Heart left ventricle (tissue), 16 donors: ENCODE results near the gene TCP1. TPM values are rescaled to one million over a fixed set of nuclear protein-coding genes. Genes with fewer than 3 reads are reported as not detected.
"Not testable (repeated sequence)": the region's sequence is repeated elsewhere in the genome, so short reads cannot be mapped to it uniquely, and the experiment has no call there.

Experiments used
- ATAC-seq, 4 donors: fragments of 200-7000 bp; cut with Tn5 transposase; one replicate each; pipeline ENCODE4 v1.9.1; 2020 to 2022; ENCODE audit warnings: moderate library complexity in 4 of 4, mild to moderate bottlenecking in 3 of 4, moderate number of reproducible peaks in 1 of 4
- DNase-seq, 5 donors: peaks; one replicate each; pipeline ENCODE4 v3.0.0-alpha.2; 2020
- H3K27ac ChIP-seq, 12 donors: fragments of 200-600 bp; sonication (generic) in 4 of 12; one replicate each; pipeline versions ENCODE4 v1.5.0 to v1.8.0; 2016 to 2022; ENCODE audit warnings: mild to moderate bottlenecking in 2 of 12
- H3K27me3 ChIP-seq, 9 donors: fragments of 200-600 bp; sonication (generic) in 2 of 9; one replicate each; pipeline versions ENCODE4 v1.5.1 to v1.8.0; 2016 to 2022; ENCODE audit warnings: mild to moderate bottlenecking in 3 of 9
- H3K36me3 ChIP-seq, 9 donors: fragments of 200-600 bp; sonication (generic) in 2 of 9; one replicate each; pipeline versions ENCODE4 v1.5.0 to v1.8.0; 2018 to 2022; ENCODE audit warnings: mild to moderate bottlenecking in 2 of 9
- H3K4me1 ChIP-seq, 12 donors: fragments of 200-600 bp; sonication (generic) in 4 of 12; one replicate each; pipeline versions ENCODE4 v1.5.0 to v1.8.0; 2016 to 2022; ENCODE audit warnings: mild to moderate bottlenecking in 3 of 12
- H3K4me3 ChIP-seq, 12 donors: fragments of 200-600 bp; sonication (generic) in 4 of 12; one replicate each; pipeline versions ENCODE4 v1.5.0 to v1.8.0; 2017 to 2022; ENCODE audit warnings: mild to moderate bottlenecking in 9 of 12, moderate library complexity in 4 of 12
- H3K9me3 ChIP-seq, 12 donors: fragments of 200-600 bp; sonication (generic) in 4 of 12; one replicate each; pipeline versions ENCODE4 v1.5.0 to v1.8.0; 2016 to 2022; ENCODE audit warnings: mild to moderate bottlenecking in 1 of 12
- CTCF ChIP-seq, 12 donors: fragments of 200-600 bp; sonication (generic) in 4 of 12; IDR thresholded peaks; one replicate each; pipeline versions ENCODE4 v1.5.0 to v1.8.0; 2018 to 2022; ENCODE audit warnings: antibody characterized with exemption in 12 of 12, mild to moderate bottlenecking in 5 of 12
- POLR2A ChIP-seq, 2 donors: fragments of 450-650 bp; IDR thresholded peaks; one replicate each; pipeline ENCODE4 v1.6.1; 2017; ENCODE audit warnings: antibody characterized with exemption in 2 of 2, mild to moderate bottlenecking in 2 of 2, moderate library complexity in 2 of 2
- WGBS, 4 donors: extraction: QIAGEN DNeasy Blood & Tissue Kit in 2 of 4; methylation state at CpG; one replicate each; pipeline versions ENCODE4 v1.1.5 to v1.1.7; 2013 to 2018; 5-methylcytosine and 5-hydroxymethylcytosine counted together
- intact Hi-C, 10 donors: fragments of 100-400 bp; cut with DNase I; formaldehyde crosslinking; loops; one replicate each; pipeline versions ENCODE4 v1.11.1 to v1.14.2; 2022
- polyA plus RNA-seq, 2 donors: library from polyadenylated mRNA; stranded (reverse); fragments of 200-250 nt; gene quantifications; one replicate each; pipeline ENCODE4 v1.2.3, GENCODE V29; 2013
- total RNA-seq, 9 donors: library from RNA; depleted of rRNA in 2 of 9; stranded (reverse); fragments of >200 nt in 2 of 9; fragmentation: NEBNext Ultra II Directional in 3 of 9; extraction: Animal tissue kit (Norgen Biotek cat#: 25700) in 3 of 9; gene quantifications; one replicate each; pipeline versions ENCODE4 v1.1.0 to v1.2.4, GENCODE V29; 2016 to 2023
- donor health status: ischemic (EF 13 %, LVEDD 7.1; RV severe dilation, severe dysfunction).
- donor health status: healthy with polysubstance abuse.
- donor health status: DM: no; HTN: yes; CAD: no.
- donor health status: DM: no; HTN: no; CAD: no.
- donor health status: ischemic (EF 25% LVEDD 6.9; RV normal size, moderate dysfunction).
- donor health status: ischemic (EF 25% LVEDD 5.7; RV mildly dilated, moderate dysfunction).
- donor health status: healthy.
- donor health status: DM: yes; HTN: yes; CAD: no.
- donor health status: ischemic (EF 35%, LVEDD 5.7; RV mildly dilated, moderate dysfunction).
- donor health status: nonischemic (EF 11% LVEDD 7.7; RV severe dilation, severe dysfunction).
- donor health status: DM: yes; HTN: yes; CAD: no.
- donor health status: PGD.
- donor health status: ischemic (EF 29% LVEDD 5.4; RV normal size, mild dysfunction).
- donor health status: nonischemic (EF 23%, LVEDD 6.1; RV moderate dilation, normal function).

TCP1 gene
- total and polyA plus RNA-seq, 11 donors: 89.2 to 241 (median 142) TPM

GRCh38 chr6:159826004-159826403 is 36.6 kb upstream of the TCP1 start:
- ATAC-seq (no peak), DNase-seq (no peak)
- Histone ChIP-seq H3K36me3 (no peaks in the 10 kb centered on the region), H3K27ac (no peak overlapping the region), H3K4me3 (no peak overlapping the region), H3K27me3 (no peaks in the 10 kb centered on the region), H3K9me3 (no peaks in the 10 kb centered on the region), H3K4me1 (peaks cover 0 to 13% (median 0%) of the 10 kb centered on the region in 12 donors)
- intact Hi-C loops: no loop called here
- no peak for TF ChIP-seq POLR2A (IDR thresholded peaks at IDR 0.05)
- TF ChIP-seq CTCF (IDR thresholded peaks at IDR 0.05): no peak
- 91 to 95% (median 93%) methylated on average over 13 of the region's 13 CpGs for WGBS, 4 donors

GRCh38 chr6:159824690-159825089 is 35.3 kb upstream of the TCP1 start:
- H3K36me3 ChIP-seq, H3K27ac ChIP-seq, intact Hi-C loops, H3K4me3 ChIP-seq, DNase-seq, H3K27me3 ChIP-seq, H3K9me3 ChIP-seq, ATAC-seq, H3K4me1 ChIP-seq: not testable (repeated sequence)
- 90 to 95% (median 94%) methylated on average over 9 of the region's 9 CpGs for WGBS, 4 donors

GRCh38 chr6:159823953-159824352 is 34.6 kb upstream of the TCP1 start:
- no peaks in the 10 kb centered on the region for H3K27me3 ChIP-seq
- intact Hi-C loops: no loop called here
- H3K36me3 ChIP-seq: no peaks in the 10 kb centered on the region
- no peak overlapping the region for H3K4me3 ChIP-seq
- ATAC-seq (no peak), DNase-seq (no peak)
- H3K4me1 ChIP-seq: peaks cover 0 to under 1% (median 0%) of the 10 kb centered on the region in 12 donors
- H3K9me3 ChIP-seq: no peaks in the 10 kb centered on the region
- TF ChIP-seq CTCF (IDR thresholded peaks at IDR 0.05) (no peak), POLR2A (IDR thresholded peaks at IDR 0.05) (no peak)
- 88 to 93% (median 91%) methylated on average over 3 of the region's 3 CpGs for WGBS, 4 donors
- H3K27ac ChIP-seq: no peak overlapping the region

- Histone ChIP-seq H3K4me3 (no peak overlapping the region), H3K36me3 (no peaks in the 10 kb centered on the region), H3K4me1 (no peaks in the 10 kb centered on the region), H3K27me3 (no peaks in the 10 kb centered on the region), H3K9me3 (no peaks in the 10 kb centered on the region), H3K27ac (no peak overlapping the region)
- no peak for ATAC-seq
- WGBS, 4 donors: 90 to 97% (median 93%) methylated on average over 10 of the region's 10 CpGs
- intact Hi-C loops: no loop called here
- DNase-seq: no peak
- TF ChIP-seq CTCF (IDR thresholded peaks at IDR 0.05) (no peak), POLR2A (IDR thresholded peaks at IDR 0.05) (no peak)
These were observed 32.3 kb upstream of the TCP1 start for GRCh38 chr6:159821726-159822125.

- intact Hi-C loops: no loop called here
- Histone ChIP-seq H3K9me3 (no peaks in the 10 kb centered on the region), H3K27me3 (no peaks in the 10 kb centered on the region), H3K4me1 (no peaks in the 10 kb centered on the region), H3K36me3 (no peaks in the 10 kb centered on the region), H3K4me3 (no peak overlapping the region), H3K27ac (no peak overlapping the region)
- no peak for ATAC-seq
- WGBS, 4 donors: 74 to 77% (median 75%) methylated on average over 11 of the region's 11 CpGs
- DNase-seq: no peak
- TF ChIP-seq CTCF (IDR thresholded peaks at IDR 0.05) (no peak), POLR2A (IDR thresholded peaks at IDR 0.05) (no peak)
These were observed 31.7 kb upstream of the TCP1 start for GRCh38 chr6:159821122-159821521.
